Spleen (tissue), 11 donors: ENCODE measurements around the gene ESRRB. TPM values are rescaled to one million over a fixed set of nuclear protein-coding genes. Genes with fewer than 3 reads are reported as not detected.

Experiments used
- DNase-seq: peaks from one replicate; pipeline ENCODE4 v3.0.0-alpha.2; 2020
- H3K27ac ChIP-seq, 8 donors: fragments of 200-600 bp; sonication (generic) in 7 of 8; 1 replicate in 4 of 8; 2 replicates in 4 of 8; pipeline versions ENCODE4 v1.5.0 to v1.8.0; 2016 to 2021; ENCODE audit warnings: inconsistent platforms in 4 of 8, mild to moderate bottlenecking in 4 of 8, moderate library complexity in 1 of 8
- H3K27me3 ChIP-seq, 7 donors: fragments of 200-600 bp; sonication (generic) in 6 of 7; replicated peaks in 1 of 7; 1 replicate in 4 of 7; 2 replicates in 3 of 7; pipeline versions ENCODE4 v1.5.0 to v1.8.0; 2016 to 2021; ENCODE audit warnings: inconsistent platforms in 3 of 7, mild to moderate bottlenecking in 1 of 7
- H3K36me3 ChIP-seq, 6 donors: fragments of 200-600 bp; sonication (generic) in 5 of 6; 1 replicate in 4 of 6; 2 replicates in 2 of 6; pipeline versions ENCODE4 v1.5.0 to v1.8.0; 2016 to 2021; ENCODE audit warnings: inconsistent platforms in 2 of 6
- H3K4me1 ChIP-seq, 6 donors: fragments of 200-600 bp; sonication (generic) in 5 of 6; 1 replicate in 3 of 6; 2 replicates in 3 of 6; pipeline versions ENCODE4 v1.5.0 to v1.8.0; 2016 to 2021; ENCODE audit warnings: inconsistent platforms in 3 of 6
- H3K4me3 ChIP-seq, 8 donors: fragments of 200-600 bp; sonication (generic) in 7 of 8; 1 replicate in 4 of 8; 2 replicates in 4 of 8; pipeline versions ENCODE4 v1.5.0 to v1.8.0; 2016 to 2021; ENCODE audit warnings: inconsistent platforms in 4 of 8, mild to moderate bottlenecking in 4 of 8, moderate library complexity in 2 of 8
- H3K9me3 ChIP-seq, 8 donors: fragments of 200-600 bp; sonication (generic) in 7 of 8; 1 replicate in 4 of 8; 2 replicates in 4 of 8; pipeline versions ENCODE4 v1.5.0 to v1.8.0; 2016 to 2021; ENCODE audit warnings: inconsistent platforms in 4 of 8
- POLR2A ChIP-seq, 3 donors: fragments of 450-650 bp; IDR thresholded peaks; one replicate each; pipeline ENCODE4 v1.5.1; 2017; ENCODE audit warnings: antibody characterized with exemption in 3 of 3, mild to moderate bottlenecking in 1 of 3
- POLR2AphosphoS5 ChIP-seq, 3 donors: sonication (generic); formaldehyde crosslinking; IDR thresholded peaks; one replicate each; pipeline ENCODE4 v1.5.1; 2017; ENCODE audit warnings: antibody characterized with exemption in 3 of 3
- WGBS, 5 donors: extraction: QIAGEN DNeasy Blood & Tissue Kit in 3 of 5; methylation state at CpG; one replicate each; pipeline versions ENCODE4 v1.1.5 to v1.1.7; 2013 to 2018; 5-methylcytosine and 5-hydroxymethylcytosine counted together
- intact Hi-C: fragments of 100-400 bp; cut with DNase I; formaldehyde crosslinking; loops from one replicate; pipeline ENCODE4 v1.15.0; 2023; ENCODE audit warnings: low total_unique reads
- polyA plus RNA-seq, 3 donors: library from polyadenylated mRNA; stranded (reverse); fragments of 200-250 nt; gene quantifications; one replicate each; pipeline ENCODE4 v1.2.1, GENCODE V29; 2013
- total RNA-seq, 7 donors: library from RNA; depleted of rRNA in 3 of 7; stranded (reverse); fragments of >200 nt in 3 of 7; fragmentation: NEBNext Ultra II Directional in 4 of 7; extraction: Animal tissue kit (Norgen Biotek cat#: 25700) in 4 of 7; gene quantifications; one replicate each; pipeline versions ENCODE4 v1.1.0 to v1.2.1, GENCODE V29; 2016 to 2021
- TF ChIP-seq, protein P1 (sequence below), 11 experiments: fragments of 200-600 bp in 7 of 11; fragments of 450-650 bp in 4 of 11; sonication (generic) in 4 of 11; IDR thresholded peaks in 8 of 11; conservative IDR thresholded peaks in 3 of 11; 1 replicate in 7 of 11; 2 replicates in 4 of 11; pipeline versions ENCODE4 v1.4.0 to v1.8.0; 2016 to 2021; ENCODE audit warnings: antibody characterized with exemption in 11 of 11, inconsistent platforms in 4 of 11, mild to moderate bottlenecking in 1 of 11
- donor health status: healthy with polysubstance abuse.
- donor health status: DM: no; HTN: no; CAD: no; lungs with moderate emphysema.
- donor health status: DM: no; HTN: no; CAD: no.
- donor health status: Bipolar disorder and iron deficiency.
- donor health status: healthy.
- donor health status: DM: no; HTN: no; CAD: no.
- donor health status: DM: yes; HTN: yes; CAD: no.

Gene ESRRB
- total and polyA plus RNA-seq, 10 donors = 0.10 to 1.1 (median 0.72) TPM; not detected in 1

DNA sequence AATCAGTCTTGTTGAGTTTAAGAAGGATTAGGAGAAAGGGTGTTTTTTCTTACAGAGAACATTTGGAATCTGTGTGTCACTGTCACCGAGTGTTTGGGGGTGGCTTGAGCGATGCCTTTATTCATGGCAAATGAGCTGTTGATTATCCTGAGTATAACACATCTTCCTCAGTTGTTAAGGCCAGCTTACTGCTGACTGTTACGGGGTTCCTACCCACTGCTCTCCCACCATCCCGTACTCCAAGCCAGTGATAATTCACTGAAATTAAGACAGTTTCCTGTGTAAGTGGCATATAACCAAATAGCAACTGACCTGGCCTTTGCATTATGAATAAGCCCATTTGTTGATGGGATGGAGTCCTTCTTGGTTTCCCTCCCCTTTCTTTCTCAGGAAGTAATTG is 9.5 kb downstream of the ESRRB start:
- Histone ChIP-seq H3K4me1 (no peaks in the 10 kb centered on the region), H3K4me3 (no peak overlapping the region), H3K9me3 (no peaks in the 10 kb centered on the region), H3K27ac (no peak overlapping the region), H3K27me3 (peaks cover 0 to 92% (median 33%) of the 10 kb centered on the region in 7 donors), H3K36me3 (no peaks in the 10 kb centered on the region)
- no peak for DNase-seq
- 49 to 69% (median 58%) methylated on average over 4 of the region's 4 CpGs for WGBS, 5 donors
- intact Hi-C loops = loop anchor here (10.0 kb wide), 1 partner anchor 331 kb away; no protein-coding TSS in a partner anchor
- TF ChIP-seq POLR2A (IDR thresholded peaks at IDR 0.05) (no peak), POLR2AphosphoS5 (IDR thresholded peaks at IDR 0.05) (no peak)
- TF ChIP-seq, protein P1, sequence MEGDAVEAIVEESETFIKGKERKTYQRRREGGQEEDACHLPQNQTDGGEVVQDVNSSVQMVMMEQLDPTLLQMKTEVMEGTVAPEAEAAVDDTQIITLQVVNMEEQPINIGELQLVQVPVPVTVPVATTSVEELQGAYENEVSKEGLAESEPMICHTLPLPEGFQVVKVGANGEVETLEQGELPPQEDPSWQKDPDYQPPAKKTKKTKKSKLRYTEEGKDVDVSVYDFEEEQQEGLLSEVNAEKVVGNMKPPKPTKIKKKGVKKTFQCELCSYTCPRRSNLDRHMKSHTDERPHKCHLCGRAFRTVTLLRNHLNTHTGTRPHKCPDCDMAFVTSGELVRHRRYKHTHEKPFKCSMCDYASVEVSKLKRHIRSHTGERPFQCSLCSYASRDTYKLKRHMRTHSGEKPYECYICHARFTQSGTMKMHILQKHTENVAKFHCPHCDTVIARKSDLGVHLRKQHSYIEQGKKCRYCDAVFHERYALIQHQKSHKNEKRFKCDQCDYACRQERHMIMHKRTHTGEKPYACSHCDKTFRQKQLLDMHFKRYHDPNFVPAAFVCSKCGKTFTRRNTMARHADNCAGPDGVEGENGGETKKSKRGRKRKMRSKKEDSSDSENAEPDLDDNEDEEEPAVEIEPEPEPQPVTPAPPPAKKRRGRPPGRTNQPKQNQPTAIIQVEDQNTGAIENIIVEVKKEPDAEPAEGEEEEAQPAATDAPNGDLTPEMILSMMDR (IDR thresholded peaks at IDR 0.05 in 8 of 11, conservative IDR thresholded peaks at IDR 0.05 in 3 of 11) = no peak

DNA sequence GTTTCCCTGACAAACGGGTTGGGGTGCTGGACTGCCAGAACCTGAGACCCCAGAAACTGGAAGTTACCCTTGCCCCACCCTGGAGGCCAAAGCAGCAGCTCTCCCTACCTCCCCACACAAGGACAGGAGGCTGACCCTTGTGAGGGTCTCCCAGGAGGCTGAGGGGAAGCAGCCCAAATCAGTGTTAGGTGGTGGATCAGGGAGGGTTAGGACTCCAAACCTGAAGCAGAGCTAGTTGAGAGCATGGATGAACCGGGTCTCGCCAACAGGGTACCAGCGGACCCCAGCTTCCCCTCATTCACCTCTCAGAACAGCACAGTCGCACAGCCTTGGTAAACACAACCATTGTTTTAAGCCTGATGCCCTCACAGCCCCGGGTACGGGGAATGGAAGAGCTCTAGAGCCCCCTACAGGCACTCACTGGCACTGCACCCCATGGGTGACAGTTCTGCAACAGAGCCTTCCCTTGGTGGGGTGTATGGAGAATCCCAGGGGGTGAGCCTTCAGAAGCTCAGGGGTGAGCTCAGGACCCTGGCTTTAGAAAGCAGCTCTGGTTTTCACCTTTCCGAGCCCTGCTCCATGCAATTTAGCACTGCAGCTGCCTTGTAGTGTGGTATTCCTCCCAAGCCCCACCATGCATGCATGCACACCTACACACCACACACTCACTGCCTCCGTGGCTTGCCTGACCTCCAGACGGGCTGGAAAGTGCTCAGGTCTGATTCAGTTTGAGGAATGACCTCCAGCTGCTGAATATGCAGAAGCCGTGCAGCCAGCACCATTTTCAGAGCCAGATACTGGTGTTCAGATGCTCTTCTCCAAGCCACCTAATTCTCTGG is 11.2 kb downstream of the ESRRB start:
- intact Hi-C loops = loop anchor here (10.0 kb wide), 1 partner anchor 332 kb away; no protein-coding TSS in a partner anchor
- peaks cover 0 to 76% (median 23%) of the 10 kb centered on the region in 7 donors for H3K27me3 ChIP-seq
- DNase-seq = no peak

DNA sequence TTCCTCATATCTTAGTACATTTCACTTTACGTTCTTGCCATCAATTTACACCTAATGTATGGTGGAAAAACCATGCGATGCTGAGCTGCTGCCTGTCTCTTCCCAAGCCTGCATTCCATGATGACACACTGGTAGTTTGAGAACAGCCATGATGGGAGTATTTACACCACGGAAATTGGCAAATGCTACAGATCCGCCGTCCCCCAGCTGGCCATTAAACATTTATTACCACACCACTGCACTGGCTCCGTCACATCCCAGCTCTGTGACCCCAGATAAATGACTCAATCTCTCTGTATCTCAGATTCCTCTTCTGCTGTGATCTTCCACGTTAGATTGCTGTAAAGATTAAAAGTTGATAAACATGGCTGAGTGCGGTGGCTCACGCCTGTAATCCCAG is 13.9 kb downstream of the ESRRB start:
- intact Hi-C loops = loop anchor here (10.0 kb wide), 1 partner anchor 335 kb away; no protein-coding TSS in a partner anchor
- DNase-seq = no peak
- 82 to 91% (median 87%) methylated on average over 9 of the region's 9 CpGs for WGBS, 5 donors
- no peaks in the 10 kb centered on the region for H3K36me3 ChIP-seq
- H3K27me3 ChIP-seq = peaks cover 0 to 56% (median 15%) of the 10 kb centered on the region in 7 donors
- H3K4me3 ChIP-seq = no peak overlapping the region
- no peaks in the 10 kb centered on the region for H3K4me1 ChIP-seq
- H3K27ac ChIP-seq = no peak overlapping the region
- no peaks in the 10 kb centered on the region for H3K9me3 ChIP-seq
- TF ChIP-seq POLR2AphosphoS5 (IDR thresholded peaks at IDR 0.05) (no peak), POLR2A (IDR thresholded peaks at IDR 0.05) (no peak)
- TF ChIP-seq, protein P1 (IDR thresholded peaks at IDR 0.05 in 8 of 11, conservative IDR thresholded peaks at IDR 0.05 in 3 of 11) = no peak

More for the DNA sequence above, 11.2 kb downstream of the ESRRB start:
- no peaks in the 10 kb centered on the region for H3K9me3 ChIP-seq
- H3K4me1 ChIP-seq = no peaks in the 10 kb centered on the region
- H3K27ac ChIP-seq = no peak overlapping the region
- no peaks in the 10 kb centered on the region for H3K36me3 ChIP-seq
- 12 to 38% (median 17%) methylated on average over 9 to 11 of the region's 11 CpGs for WGBS, 5 donors
- TF ChIP-seq POLR2AphosphoS5 (IDR thresholded peaks at IDR 0.05) = no peak
- TF ChIP-seq, protein P1 (IDR thresholded peaks at IDR 0.05 in 8 of 11, conservative IDR thresholded peaks at IDR 0.05 in 3 of 11) = peak; percentile 44 to 91 (median 79)
- H3K4me3 ChIP-seq = no peak overlapping the region

DNA sequence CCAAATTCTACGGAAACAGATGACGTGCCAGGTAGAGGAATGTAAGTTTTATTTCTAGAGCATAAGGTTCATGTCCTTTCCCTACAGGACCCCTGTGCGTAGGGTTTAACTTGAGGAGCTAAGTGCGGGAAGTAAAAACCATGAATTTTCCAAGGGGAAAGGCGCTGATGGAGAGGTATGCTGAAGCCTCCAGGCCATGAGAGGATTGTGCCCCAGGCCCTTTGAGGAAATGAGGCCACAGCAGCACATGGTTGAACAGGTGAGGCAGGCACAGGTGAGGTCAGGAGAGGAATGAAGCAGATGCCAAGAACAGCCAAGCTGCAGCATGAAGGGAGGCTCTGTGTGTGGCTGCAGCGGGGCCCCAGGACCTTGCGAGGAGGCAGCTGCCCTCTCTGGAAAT is 14.7 kb downstream of the ESRRB start:
- Histone ChIP-seq H3K4me1 (no peaks in the 10 kb centered on the region), H3K4me3 (no peak overlapping the region), H3K36me3 (no peaks in the 10 kb centered on the region), H3K27me3 (peaks cover 0 to 48% (median 14%) of the 10 kb centered on the region in 7 donors), H3K27ac (no peak overlapping the region), H3K9me3 (no peaks in the 10 kb centered on the region)
- intact Hi-C loops = no loop called here
- no peak for TF ChIP-seq POLR2AphosphoS5 (IDR thresholded peaks at IDR 0.05)
- no peak for TF ChIP-seq POLR2A (IDR thresholded peaks at IDR 0.05)
- TF ChIP-seq, protein P1 (IDR thresholded peaks at IDR 0.05 in 8 of 11, conservative IDR thresholded peaks at IDR 0.05 in 3 of 11) = no peak
- DNase-seq = peak; percentile 37
- 89 to 96% (median 91%) methylated on average over 7 of the region's 7 CpGs for WGBS, 5 donors
